Esophagus (tissue), 2 donors: ENCODE measurements around the gene RGS17. TPM values are rescaled to one million over a fixed set of nuclear protein-coding genes. Genes with fewer than 3 reads are reported as not detected.

Source experiments
- H3K27ac ChIP-seq, 2 donors: one replicate each; pipeline ENCODE4 v1.5.1; 2013; ENCODE audit warnings: low read depth in 2 of 2, mild to moderate bottlenecking in 2 of 2, inconsistent platforms in 1 of 2, low read length in 1 of 2, moderate library complexity in 1 of 2
- H3K27me3 ChIP-seq, 2 donors: one replicate each; pipeline ENCODE4 v1.6.1; 2013; ENCODE audit warnings: low read length in 2 of 2, control low read depth in 1 of 2, mild to moderate bottlenecking in 1 of 2; ENCODE audit not compliant: insufficient read depth in 2 of 2, control insufficient read depth in 1 of 2
- H3K36me3 ChIP-seq, 2 donors: one replicate each; pipeline ENCODE4 v1.6.1; 2013; ENCODE audit warnings: low read length in 1 of 2; ENCODE audit not compliant: control insufficient read depth in 2 of 2, insufficient read depth in 2 of 2
- H3K4me1 ChIP-seq, 2 donors: one replicate each; pipeline ENCODE4 v1.6.1; 2013; ENCODE audit warnings: low read length in 1 of 2; ENCODE audit not compliant: control insufficient read depth in 2 of 2, insufficient read depth in 2 of 2
- H3K4me3 ChIP-seq, 2 donors: one replicate each; pipeline ENCODE4 v1.5.1; 2013; ENCODE audit warnings: low read length in 2 of 2, mild to moderate bottlenecking in 2 of 2, low read depth in 1 of 2, moderate library complexity in 1 of 2
- H3K9me3 ChIP-seq, 2 donors: one replicate each; pipeline ENCODE4 v1.6.1; 2013; ENCODE audit warnings: mild to moderate bottlenecking in 2 of 2, low read depth in 1 of 2, low read length in 1 of 2, moderate library complexity in 1 of 2; ENCODE audit not compliant: control insufficient read depth in 2 of 2, insufficient read depth in 1 of 2
- WGBS, 2 donors: extraction: QIAGEN DNeasy Blood & Tissue Kit; methylation state at CpG; one replicate each; pipeline ENCODE4 v1.1.7; 2013; 5-methylcytosine and 5-hydroxymethylcytosine counted together
- polyA plus RNA-seq, 2 donors: library from polyadenylated mRNA; stranded (reverse); fragments of 200-250 nt; gene quantifications; one replicate each; pipeline ENCODE4 v1.2.3, GENCODE V29; 2013
- donor health status: healthy with polysubstance abuse.
- donor health status: Bipolar disorder and iron deficiency.

The RGS17 gene
- polyA plus RNA-seq, 2 donors, result 1.1 to 4.1 TPM

DNA sequence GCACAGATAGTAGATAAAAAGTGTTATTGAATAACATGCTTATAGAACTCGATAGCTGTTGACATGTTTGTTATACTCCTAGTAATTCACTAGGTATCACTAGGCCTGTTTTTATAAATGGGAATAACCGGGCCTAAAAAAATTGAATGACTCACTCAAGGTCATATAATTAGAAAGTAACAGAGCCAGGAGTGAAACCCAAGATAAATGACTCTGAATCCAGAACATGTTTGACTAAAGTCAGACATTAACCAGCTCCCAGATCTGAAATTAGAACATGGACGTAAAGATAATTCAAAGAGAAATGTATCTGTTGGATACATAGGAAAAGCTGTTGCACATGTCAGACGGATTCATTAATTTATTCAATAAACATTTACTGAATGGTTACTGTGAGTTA, 26.9 kb downstream of the RGS17 start:
- no peaks in the 10 kb centered on the region for H3K4me1 ChIP-seq
- WGBS, 2 donors, result 54 to 55% methylated on average over 4 of the region's 4 CpGs
- no peak overlapping the region for H3K27ac ChIP-seq
- no peaks in the 10 kb centered on the region for H3K27me3 ChIP-seq
- H3K36me3 ChIP-seq, result no peaks in the 10 kb centered on the region
- H3K4me3 ChIP-seq, result no peak overlapping the region
- no peaks in the 10 kb centered on the region for H3K9me3 ChIP-seq

DNA sequence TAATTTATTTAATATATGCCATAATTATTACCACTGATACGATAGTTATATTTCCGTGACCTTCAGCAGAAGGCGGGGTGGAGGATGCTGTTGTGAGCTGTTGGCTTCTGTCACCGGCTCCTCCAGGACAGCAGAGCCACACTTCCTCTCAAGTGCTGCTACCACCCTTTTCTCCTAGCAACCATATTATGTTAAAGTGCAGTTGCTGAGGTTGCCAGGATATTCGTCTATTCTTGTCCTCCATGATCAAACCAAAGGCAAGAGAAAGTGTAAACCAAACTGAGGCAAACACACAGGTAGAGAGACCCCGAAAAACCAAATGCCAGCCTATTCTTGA, 27.8 kb downstream of the RGS17 start:
- Histone ChIP-seq H3K27ac (no peak overlapping the region), H3K4me3 (no peak overlapping the region), H3K27me3 (no peaks in the 10 kb centered on the region), H3K9me3 (no peaks in the 10 kb centered on the region), H3K36me3 (no peaks in the 10 kb centered on the region), H3K4me1 (no peaks in the 10 kb centered on the region)
- WGBS, 2 donors, result 71 to 73% methylated on average over 6 of the region's 6 CpGs

GRCh38 chr6:153102605-153103318, 28.3 kb downstream of the RGS17 start:
- WGBS, 2 donors, result 62 to 66% methylated on average over 2 of the region's 2 CpGs
- no peaks in the 10 kb centered on the region for H3K27me3 ChIP-seq

DNA sequence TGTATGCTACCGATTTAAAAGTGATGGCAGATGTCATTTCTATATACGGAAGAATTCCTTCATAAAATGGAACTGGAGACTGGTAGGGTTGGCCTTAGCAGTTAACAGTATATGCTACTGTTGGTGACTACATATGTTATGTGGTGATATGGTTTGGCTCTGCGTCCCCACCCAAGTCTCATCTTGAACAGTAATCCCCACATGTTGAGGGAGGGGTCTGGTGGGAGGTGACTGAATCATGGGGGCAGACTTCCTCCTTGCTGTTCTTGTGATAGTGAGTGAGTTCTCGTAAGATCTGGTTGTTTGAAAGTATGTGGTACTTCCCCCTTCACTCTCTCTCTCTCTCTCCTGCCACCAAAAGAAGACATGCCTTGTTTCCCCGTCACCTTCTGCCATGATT, 29.6 kb downstream of the RGS17 start:
- Histone ChIP-seq H3K4me1 (no peaks in the 10 kb centered on the region), H3K27ac (no peak overlapping the region), H3K4me3 (no peak overlapping the region), H3K36me3 (no peaks in the 10 kb centered on the region), H3K9me3 (no peaks in the 10 kb centered on the region), H3K27me3 (no peaks in the 10 kb centered on the region)
- WGBS, 2 donors, result 91 to 93% methylated on average over 5 of the region's 5 CpGs

More at GRCh38 chr6:153102605-153103318, 28.3 kb downstream of the RGS17 start:
- H3K4me1 ChIP-seq, result no peaks in the 10 kb centered on the region
- no peaks in the 10 kb centered on the region for H3K36me3 ChIP-seq
- no peak overlapping the region for H3K27ac ChIP-seq
- no peak overlapping the region for H3K4me3 ChIP-seq
- no peaks in the 10 kb centered on the region for H3K9me3 ChIP-seq

DNA sequence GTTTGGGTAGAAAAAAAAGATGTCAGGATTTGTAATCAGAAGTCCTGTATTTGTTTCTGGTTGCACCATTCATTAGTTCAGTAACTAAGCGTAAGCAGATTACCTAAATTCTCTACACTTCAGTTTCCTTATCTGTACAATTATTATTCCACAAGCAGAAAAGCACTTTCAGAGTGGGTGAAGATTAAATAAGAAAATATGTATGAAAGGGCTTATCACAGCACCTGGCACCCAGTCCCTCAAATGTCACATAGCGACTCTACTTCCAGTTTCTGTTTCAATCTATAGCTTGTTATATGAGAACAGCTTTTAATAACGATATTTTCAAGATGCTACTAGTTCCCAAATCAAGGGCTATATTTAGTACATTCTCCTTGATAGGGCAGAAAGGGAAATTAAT, 31.4 kb downstream of the RGS17 start:
- Histone ChIP-seq H3K4me1 (no peaks in the 10 kb centered on the region), H3K36me3 (no peaks in the 10 kb centered on the region), H3K4me3 (no peak overlapping the region), H3K27ac (no peak overlapping the region), H3K9me3 (no peaks in the 10 kb centered on the region), H3K27me3 (no peaks in the 10 kb centered on the region)
- 59 to 73% methylated on average over 3 of the region's 3 CpGs for WGBS, 2 donors

DNA sequence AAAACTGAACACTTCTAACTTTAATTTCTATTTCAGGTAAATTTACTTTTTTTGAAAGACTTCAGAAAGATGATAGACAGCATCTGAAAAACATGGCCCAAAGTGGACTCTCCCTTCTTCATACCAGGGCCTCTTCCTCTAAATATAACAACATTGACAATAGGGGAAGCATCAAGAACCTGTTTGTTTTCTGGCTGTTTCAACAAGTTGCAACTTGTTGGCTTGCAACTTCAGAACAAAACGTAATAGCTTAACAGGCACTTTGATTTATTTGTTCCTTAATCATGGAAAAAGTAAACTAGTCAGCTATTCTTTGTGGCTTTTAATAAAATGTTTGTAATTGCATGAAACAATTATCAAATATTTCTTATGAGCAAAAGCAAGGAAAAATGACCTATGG, 34.3 kb downstream of the RGS17 start:
- Histone ChIP-seq H3K27ac (no peak overlapping the region), H3K36me3 (no peaks in the 10 kb centered on the region), H3K27me3 (no peaks in the 10 kb centered on the region), H3K4me3 (no peak overlapping the region), H3K4me1 (no peaks in the 10 kb centered on the region), H3K9me3 (no peaks in the 10 kb centered on the region)
- 18 to 34% methylated on average over 1 of the region's 1 CpG for WGBS, 2 donors

DNA sequence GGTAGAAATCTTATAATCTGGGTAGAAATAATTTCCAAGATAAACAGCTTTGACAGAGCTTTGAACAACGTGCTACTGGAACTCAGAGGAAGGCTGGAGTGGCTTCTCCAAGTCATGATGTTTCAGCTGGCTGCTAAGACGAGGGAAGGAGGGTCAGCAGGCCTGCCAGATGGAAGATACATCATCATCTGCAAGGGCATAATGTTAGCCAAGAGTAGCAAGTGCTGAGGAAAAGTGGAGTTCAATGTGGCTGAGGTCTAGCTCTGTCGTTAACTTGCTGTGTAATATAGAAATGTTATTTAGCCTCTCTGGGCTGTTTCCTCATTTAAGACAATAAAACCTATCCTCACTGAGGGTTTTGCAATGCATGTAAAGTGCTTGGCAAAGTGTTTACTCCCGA, 35.1 kb downstream of the RGS17 start:
- WGBS, 2 donors, result 41 to 42% methylated on average over 4 of the region's 4 CpGs

DNA sequence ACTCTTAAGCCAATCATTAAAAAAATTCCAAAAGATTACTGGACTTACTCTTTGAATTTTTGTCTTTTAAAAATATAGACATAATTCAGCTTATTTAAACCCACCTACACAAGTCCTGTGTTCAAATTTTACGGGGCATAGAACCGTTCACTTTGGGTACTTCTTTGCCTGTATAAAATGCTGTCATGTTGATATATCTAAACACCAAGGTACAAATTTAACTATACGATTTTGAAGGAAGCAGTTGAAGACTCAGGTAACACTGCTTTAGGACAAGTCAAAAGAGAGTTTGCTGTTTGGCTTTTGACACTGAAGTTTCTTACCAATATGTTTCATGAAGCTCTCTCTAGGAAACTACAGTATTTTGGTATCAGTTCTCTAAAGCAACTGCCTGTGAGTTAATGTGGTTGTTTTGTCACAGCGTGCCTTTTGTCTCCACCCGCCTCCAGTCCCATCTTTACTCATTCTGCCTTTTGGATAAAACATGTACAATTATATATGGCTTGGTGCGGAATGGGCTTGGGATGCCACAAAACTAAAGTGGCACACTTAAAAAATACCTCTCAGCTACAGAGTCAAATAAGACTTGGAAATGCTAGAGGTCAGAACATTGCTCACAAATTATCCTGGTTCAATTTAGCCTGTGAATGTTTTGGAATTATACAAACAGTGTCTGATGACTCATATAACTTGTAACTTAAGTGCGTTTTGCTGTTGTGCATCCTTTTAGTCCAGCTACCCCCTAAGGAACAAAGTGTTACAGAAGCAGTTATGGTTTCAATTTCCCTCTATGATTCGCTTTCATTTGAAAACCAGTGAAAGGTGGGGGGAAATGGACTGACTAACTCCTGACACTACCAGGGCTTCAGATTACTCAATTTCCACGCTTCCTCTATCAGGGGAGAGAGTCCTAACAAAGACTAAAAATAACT, 38.7 kb downstream of the RGS17 start:
- H3K27ac ChIP-seq, result no peak overlapping the region
- no peaks in the 10 kb centered on the region for H3K27me3 ChIP-seq
- 68 to 72% methylated on average over 9 of the region's 9 CpGs for WGBS, 2 donors
- H3K9me3 ChIP-seq, result no peaks in the 10 kb centered on the region
- no peaks in the 10 kb centered on the region for H3K4me1 ChIP-seq
- H3K4me3 ChIP-seq, result no peak overlapping the region
- no peaks in the 10 kb centered on the region for H3K36me3 ChIP-seq

More for the DNA sequence above, 35.1 kb downstream of the RGS17 start:
- no peaks in the 10 kb centered on the region for H3K4me1 ChIP-seq
- no peak overlapping the region for H3K4me3 ChIP-seq
- H3K27me3 ChIP-seq, result no peaks in the 10 kb centered on the region
- H3K27ac ChIP-seq, result no peak overlapping the region
- H3K36me3 ChIP-seq, result no peaks in the 10 kb centered on the region
- no peaks in the 10 kb centered on the region for H3K9me3 ChIP-seq

- H3K27me3 ChIP-seq, result no peaks in the 10 kb centered on the region
- no peaks in the 10 kb centered on the region for H3K4me1 ChIP-seq
- H3K9me3 ChIP-seq, result no peaks in the 10 kb centered on the region
- no peak overlapping the region for H3K27ac ChIP-seq
- H3K4me3 ChIP-seq, result no peak overlapping the region
- H3K36me3 ChIP-seq, result no peaks in the 10 kb centered on the region
- 51 to 60% methylated on average over 8 of the region's 8 CpGs for WGBS, 2 donors
These were observed 40.7 kb downstream of the RGS17 start for GRCh38 chr6:153090241-153090930.
